ENCODE results near the gene SCN9A.

Gene SCN9A

GRCh38 chr2:166249318-166249717 lies 126.4 kb downstream of the SCN9A start:
- DNase-seq (ENCODE audit: low read depth in 1 of 2, low spot score in 1 of 2) = no peak
- Histone ChIP-seq H3K27ac (replicated peaks) (no peak overlapping the region), H3K27me3 (ENCODE audit: insufficient read depth, poor library complexity, severe bottlenecking) (no peaks in the 10 kb centered on the region), H3K4me3 (replicated peaks; ENCODE audit: insufficient read depth, low read length) (no peak overlapping the region)
- TF ChIP-seq REST (IDR thresholded peaks at IDR 0.05; ENCODE audit: insufficient replicate concordance, low read depth) = no peak
- TF ChIP-seq POLR2AphosphoS5 (IDR thresholded peaks at IDR 0.05; ENCODE audit: low read depth) = no peak
- no peak for TF ChIP-seq GABPA (IDR thresholded peaks at IDR 0.05; ENCODE audit: low read depth)
- TF ChIP-seq, protein P1, sequence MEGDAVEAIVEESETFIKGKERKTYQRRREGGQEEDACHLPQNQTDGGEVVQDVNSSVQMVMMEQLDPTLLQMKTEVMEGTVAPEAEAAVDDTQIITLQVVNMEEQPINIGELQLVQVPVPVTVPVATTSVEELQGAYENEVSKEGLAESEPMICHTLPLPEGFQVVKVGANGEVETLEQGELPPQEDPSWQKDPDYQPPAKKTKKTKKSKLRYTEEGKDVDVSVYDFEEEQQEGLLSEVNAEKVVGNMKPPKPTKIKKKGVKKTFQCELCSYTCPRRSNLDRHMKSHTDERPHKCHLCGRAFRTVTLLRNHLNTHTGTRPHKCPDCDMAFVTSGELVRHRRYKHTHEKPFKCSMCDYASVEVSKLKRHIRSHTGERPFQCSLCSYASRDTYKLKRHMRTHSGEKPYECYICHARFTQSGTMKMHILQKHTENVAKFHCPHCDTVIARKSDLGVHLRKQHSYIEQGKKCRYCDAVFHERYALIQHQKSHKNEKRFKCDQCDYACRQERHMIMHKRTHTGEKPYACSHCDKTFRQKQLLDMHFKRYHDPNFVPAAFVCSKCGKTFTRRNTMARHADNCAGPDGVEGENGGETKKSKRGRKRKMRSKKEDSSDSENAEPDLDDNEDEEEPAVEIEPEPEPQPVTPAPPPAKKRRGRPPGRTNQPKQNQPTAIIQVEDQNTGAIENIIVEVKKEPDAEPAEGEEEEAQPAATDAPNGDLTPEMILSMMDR (IDR thresholded peaks at IDR 0.05; ENCODE audit: insufficient read depth, low read length) = no peak
- no peak for TF ChIP-seq SPI1 (IDR thresholded peaks at IDR 0.05; ENCODE audit: borderline replicate concordance, low read depth)

GRCh38 chr2:166246901-166247300 lies 128.8 kb downstream of the SCN9A start:
- no peak for TF ChIP-seq POLR2AphosphoS5 (IDR thresholded peaks at IDR 0.05; ENCODE audit: low read depth)
- TF ChIP-seq, protein P1 (IDR thresholded peaks at IDR 0.05; ENCODE audit: insufficient read depth, low read length) = no peak
- no peak for TF ChIP-seq GABPA (IDR thresholded peaks at IDR 0.05; ENCODE audit: low read depth)
- no peak for TF ChIP-seq SPI1 (IDR thresholded peaks at IDR 0.05; ENCODE audit: borderline replicate concordance, low read depth)
- no peak for TF ChIP-seq REST (IDR thresholded peaks at IDR 0.05; ENCODE audit: insufficient replicate concordance, low read depth)
- no peak for DNase-seq (ENCODE audit: low read depth in 1 of 2, low spot score in 1 of 2)

GRCh38 chr2:166242309-166242708 lies 133.4 kb downstream of the SCN9A start:
- TF ChIP-seq, protein P1 (IDR thresholded peaks at IDR 0.05; ENCODE audit: insufficient read depth, low read length) = no peak
- TF ChIP-seq SPI1 (IDR thresholded peaks at IDR 0.05; ENCODE audit: borderline replicate concordance, low read depth) (no peak), GABPA (IDR thresholded peaks at IDR 0.05; ENCODE audit: low read depth) (no peak), REST (IDR thresholded peaks at IDR 0.05; ENCODE audit: insufficient replicate concordance, low read depth) (no peak), POLR2AphosphoS5 (IDR thresholded peaks at IDR 0.05; ENCODE audit: low read depth) (no peak)

More at GRCh38 chr2:166246901-166247300, 128.8 kb downstream of the SCN9A start:
- no peak overlapping the region for H3K4me3 ChIP-seq (replicated peaks; ENCODE audit: insufficient read depth, low read length)
- no peak overlapping the region for H3K27ac ChIP-seq (replicated peaks)
- H3K27me3 ChIP-seq (ENCODE audit: insufficient read depth, poor library complexity, severe bottlenecking) = peaks cover 2% of the 10 kb centered on the region

More at GRCh38 chr2:166242309-166242708, 133.4 kb downstream of the SCN9A start:
- H3K27ac ChIP-seq (replicated peaks) = no peak overlapping the region
- no peak for DNase-seq (ENCODE audit: low read depth in 1 of 2, low spot score in 1 of 2)
- peaks cover 2% of the 10 kb centered on the region for H3K27me3 ChIP-seq (ENCODE audit: insufficient read depth, poor library complexity, severe bottlenecking)
- no peak overlapping the region for H3K4me3 ChIP-seq (replicated peaks; ENCODE audit: insufficient read depth, low read length)
